GM19025 (cell line): Measurements from ENCODE around the gene TLR6.

ENCODE experiments used
- ATAC-seq: cut with Tn5 transposase; IDR thresholded peaks from one replicate; pipeline ENCODE4 v1.9.1; 2021; ENCODE audit warnings: mild to moderate bottlenecking, low read depth, moderate library complexity; ENCODE audit not compliant: unreplicated experiment

The TLR6 gene

GRCh38 chr4:38856524-38857337, at the start of gene TLR6:
Gene TLR6 (minus strand): TSS chr4:38856817. CDS start chr4:38829473, 27,344 bp downstream.
- no peak for ATAC-seq

GRCh38 chr4:38905652-38906385, 49.2 kb upstream of the TLR6 start:
- no peak for ATAC-seq

GRCh38 chr4:38904682-38905081, 48.1 kb upstream of the TLR6 start:
- no peak for ATAC-seq

DNA sequence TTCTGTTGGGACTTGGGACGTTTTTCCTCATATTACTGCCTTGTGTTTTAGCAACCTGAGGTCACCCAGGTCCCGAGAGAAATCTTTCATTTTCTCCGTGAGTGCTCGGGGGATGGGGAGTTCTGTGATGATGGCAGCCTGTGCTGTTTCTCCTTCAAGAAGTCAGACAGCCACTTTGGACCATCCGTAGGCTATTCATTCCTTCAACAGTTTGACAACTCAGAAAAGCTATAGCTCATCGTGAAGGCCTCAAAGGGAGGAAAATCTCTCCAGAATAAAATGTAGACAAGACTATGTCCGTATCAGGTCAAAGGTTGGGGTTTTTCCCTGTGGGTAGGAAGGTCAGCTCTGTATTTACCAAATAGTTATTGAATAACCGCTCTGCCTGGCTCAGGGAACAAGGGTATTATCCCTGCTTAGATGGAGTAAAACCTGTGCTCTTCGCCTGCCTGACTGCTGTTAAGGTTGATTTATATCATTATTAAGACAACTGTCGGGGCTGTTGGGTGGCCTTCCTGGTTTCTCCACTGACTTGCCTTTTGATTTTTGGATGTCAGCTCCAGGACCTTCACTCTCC, 47.6 kb upstream of the TLR6 start:
- no peak for ATAC-seq

- no peak for ATAC-seq
These were observed 46.1 kb upstream of the TLR6 start for GRCh38 chr4:38902695-38903094.

GRCh38 chr4:38902221-38902620, 45.6 kb upstream of the TLR6 start:
- no peak for ATAC-seq

- no peak for ATAC-seq
These were observed 41.6 kb upstream of the TLR6 start for GRCh38 chr4:38898245-38898644.

DNA sequence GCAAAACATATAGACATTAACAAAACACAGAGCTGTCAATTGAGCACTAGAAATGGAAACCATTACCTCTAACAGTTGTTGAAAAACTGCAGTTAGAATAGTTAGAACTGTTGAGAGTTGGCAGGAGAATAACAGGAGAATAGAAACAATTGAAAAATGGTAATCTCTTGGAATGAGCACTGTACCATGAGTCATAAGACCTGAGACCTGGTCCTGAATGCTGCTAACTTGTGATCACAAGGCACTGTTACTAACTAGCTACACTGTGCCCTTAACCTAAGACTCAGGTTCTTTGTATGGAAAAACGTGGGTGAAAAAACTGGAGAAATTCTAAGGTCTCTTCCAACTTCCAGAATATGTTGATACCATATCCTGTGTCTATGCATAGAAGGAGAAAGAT, 40.3 kb upstream of the TLR6 start:
- ATAC-seq, result no peak

- ATAC-seq, result no peak
These were observed 37.8 kb upstream of the TLR6 start for GRCh38 chr4:38894322-38894982.

GRCh38 chr4:38891051-38891983, 34.7 kb upstream of the TLR6 start:
- ATAC-seq, result no peak

GRCh38 chr4:38889143-38889542, 32.5 kb upstream of the TLR6 start:
- ATAC-seq, result peak; percentile 59

- ATAC-seq, result no peak
These were observed 27.6 kb upstream of the TLR6 start for GRCh38 chr4:38884254-38884653.

DNA sequence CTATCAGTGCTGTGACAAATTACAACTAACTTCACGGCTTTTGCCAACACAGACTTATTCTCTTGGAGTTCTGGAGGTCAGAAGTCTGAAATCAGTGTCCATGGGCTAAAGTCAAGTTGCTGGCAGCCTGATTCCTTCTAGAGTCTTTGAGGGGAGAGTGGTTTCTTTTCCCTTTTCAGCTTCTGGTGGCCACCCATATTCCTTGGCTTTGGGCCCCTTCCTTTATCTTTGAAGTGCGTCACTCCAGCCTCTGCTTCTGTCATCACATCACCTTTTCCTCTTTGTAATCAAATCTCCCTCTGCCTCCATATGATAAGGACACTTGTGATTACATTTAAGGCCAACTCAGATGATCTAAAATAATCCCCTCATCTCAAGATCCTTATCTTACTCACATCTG, 20.0 kb upstream of the TLR6 start:
- ATAC-seq, result no peak

GRCh38 chr4:38873290-38873944, 16.8 kb upstream of the TLR6 start:
- no peak for ATAC-seq

GRCh38 chr4:38872620-38873019, 16.0 kb upstream of the TLR6 start:
- no peak for ATAC-seq

- ATAC-seq, result no peak
These were observed 15.0 kb upstream of the TLR6 start for GRCh38 chr4:38871593-38871992.

GRCh38 chr4:38870098-38870808, 13.6 kb upstream of the TLR6 start:
- no peak for ATAC-seq

DNA sequence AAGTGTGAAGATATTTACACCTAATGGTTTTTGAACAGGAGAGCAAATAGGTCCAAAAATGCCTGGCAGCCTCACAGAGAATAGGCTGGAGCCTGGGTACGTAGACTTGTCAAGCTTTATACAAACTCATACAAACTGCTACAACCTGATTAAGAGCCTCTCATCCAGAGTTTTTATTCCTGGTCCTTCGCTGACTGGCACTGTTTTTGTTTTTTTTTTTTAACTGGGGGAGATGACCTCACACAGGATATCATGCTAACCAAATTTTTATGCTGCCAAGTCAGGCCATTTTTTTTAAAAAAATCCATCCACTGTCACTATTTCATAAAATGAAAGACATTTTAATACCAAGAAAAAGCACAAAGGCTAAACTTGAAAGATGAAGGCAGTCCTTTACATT, 12.9 kb upstream of the TLR6 start:
- no peak for ATAC-seq
